ENCODE results near the gene ZNF652. TPM values are rescaled to one million over a fixed set of nuclear protein-coding genes. Genes with fewer than 3 reads are reported as not detected.

The ZNF652 gene
- total RNA-seq, 2 experiments from 2014 or later, result 33.7 to 34.9 TPM

GRCh38 chr17:49407086-49407485 lies 45.0 kb upstream of the ZNF652 start:
- no peak overlapping the region for H3K4me3 Mint-ChIP-seq
- H3K4me1 ChIP-seq (ENCODE audit: insufficient read depth, low read length), result peaks cover 19% of the 10 kb centered on the region
- H3K27ac Mint-ChIP-seq, result no peak overlapping the region
- POLR2A ChIA-PET, result interaction anchor here (0.8 kb wide), 1 partner anchor 270 kb away, joined by 3 read pairs; the partner anchor contains the start of gene SPOP
- no peaks in the 10 kb centered on the region for H3K9me3 ChIP-seq (ENCODE audit: control insufficient read depth in 1 of 2, insufficient read depth in 1 of 2, low read length in 2 of 2)
- ATAC-seq (ENCODE audit: poor library complexity) (no peak), DNase-seq (no peak)
- H3K27ac ChIP-seq (ENCODE audit: low read depth in 1 of 2, low read length in 2 of 2), result no peak overlapping the region
- H3K9me3 Mint-ChIP-seq, result no peaks in the 10 kb centered on the region
- no peak overlapping the region for H3K4me3 ChIP-seq (ENCODE audit: low read length)
- H3K4me1 Mint-ChIP-seq (ENCODE audit: low read depth), result peaks cover 22% of the 10 kb centered on the region
- H3K36me3 ChIP-seq (ENCODE audit: insufficient read depth, low read length), result peaks cover 88% of the 10 kb centered on the region
- intact Hi-C loops (cut with DNase I, micrococcal nuclease), result loop anchor here in 1 of 2 experiments (10.0 kb wide), 1 partner anchor 212 kb away; no protein-coding TSS in a partner anchor
- no peaks in the 10 kb centered on the region for H3K27me3 ChIP-seq (ENCODE audit: control insufficient read depth in 1 of 2, insufficient read depth in 2 of 2, low read length in 2 of 2)
- no peaks in the 10 kb centered on the region for H3K27me3 Mint-ChIP-seq
- CTCF ChIA-PET, result interaction anchor here (0.6 to 1.7 kb wide), 13 partner anchors 8 to 687 kb away, joined by 3 to 21 read pairs (median 3); no protein-coding TSS in a partner anchor
- no peak for TF ChIP-seq CTCF (IDR thresholded peaks at IDR 0.05)
- H3K36me3 Mint-ChIP-seq (ENCODE audit: low read depth), result peaks cover 86% of the 10 kb centered on the region

GRCh38 chr17:49406421-49407061 lies 44.5 kb upstream of the ZNF652 start:
- Mint-ChIP-seq H3K9me3 (no peaks in the 10 kb centered on the region), H3K4me3 (no peak overlapping the region), H3K27me3 (no peaks in the 10 kb centered on the region), H3K36me3 (ENCODE audit: low read depth) (peaks cover 80% of the 10 kb centered on the region), H3K4me1 (ENCODE audit: low read depth) (peaks cover 22% of the 10 kb centered on the region), H3K27ac (no peak overlapping the region)
- Histone ChIP-seq H3K9me3 (ENCODE audit: control insufficient read depth in 1 of 2, insufficient read depth in 1 of 2, low read length in 2 of 2) (no peaks in the 10 kb centered on the region), H3K27me3 (ENCODE audit: control insufficient read depth in 1 of 2, insufficient read depth in 2 of 2, low read length in 2 of 2) (no peaks in the 10 kb centered on the region), H3K27ac (ENCODE audit: low read depth in 1 of 2, low read length in 2 of 2) (no peak overlapping the region), H3K4me1 (ENCODE audit: insufficient read depth, low read length) (peaks cover 21% of the 10 kb centered on the region), H3K4me3 (ENCODE audit: low read length) (no peak overlapping the region), H3K36me3 (ENCODE audit: insufficient read depth, low read length) (peaks cover 83% of the 10 kb centered on the region)
- DNase-seq, result no peak
- ChIA-PET CTCF (interaction anchor here (0.6 kb wide), 2 partner anchors 22 to 133 kb away, joined by 3 read pairs; no protein-coding TSS in a partner anchor), POLR2A (no interaction called here)
- no peak for TF ChIP-seq CTCF (IDR thresholded peaks at IDR 0.05)
- intact Hi-C loops (cut with DNase I, micrococcal nuclease), result loop anchor here in 1 of 2 experiments (10.0 kb wide), 1 partner anchor 212 kb away; no protein-coding TSS in a partner anchor
- ATAC-seq (ENCODE audit: poor library complexity), result no peak

- Mint-ChIP-seq H3K27ac (no peak overlapping the region), H3K36me3 (ENCODE audit: low read depth) (peaks cover 66% of the 10 kb centered on the region), H3K27me3 (no peaks in the 10 kb centered on the region), H3K4me3 (no peak overlapping the region), H3K4me1 (ENCODE audit: low read depth) (peaks cover 22% of the 10 kb centered on the region), H3K9me3 (no peaks in the 10 kb centered on the region)
- Histone ChIP-seq H3K4me3 (ENCODE audit: low read length) (no peak overlapping the region), H3K27ac (ENCODE audit: low read depth in 1 of 2, low read length in 2 of 2) (no peak overlapping the region), H3K9me3 (ENCODE audit: control insufficient read depth in 1 of 2, insufficient read depth in 1 of 2, low read length in 2 of 2) (no peaks in the 10 kb centered on the region), H3K36me3 (ENCODE audit: insufficient read depth, low read length) (peaks cover 68% of the 10 kb centered on the region), H3K4me1 (ENCODE audit: insufficient read depth, low read length) (peaks cover 21% of the 10 kb centered on the region), H3K27me3 (ENCODE audit: control insufficient read depth in 1 of 2, insufficient read depth in 2 of 2, low read length in 2 of 2) (no peaks in the 10 kb centered on the region)
- ChIA-PET CTCF (interaction anchor here (1.0 kb wide), 1 partner anchor 151 kb away, joined by 3 read pairs; no protein-coding TSS in a partner anchor), POLR2A (no interaction called here)
- TF ChIP-seq CTCF (IDR thresholded peaks at IDR 0.05), result no peak
- DNase-seq, result no peak
- intact Hi-C loops (cut with DNase I, micrococcal nuclease), result loop anchor here in 1 of 2 experiments (10.0 kb wide), 1 partner anchor 210 kb away; no protein-coding TSS in a partner anchor
- no peak for ATAC-seq (ENCODE audit: poor library complexity)
Observed at GRCh38 chr17:49404906-49405305, 42.9 kb upstream of the ZNF652 start.
